Measurements from ENCODE around the gene MYRFL.
"Not testable (repeated sequence)": the region's sequence is repeated elsewhere in the genome, so short reads cannot be mapped to it uniquely, and the experiment has no call there.

MYRFL gene

DNA sequence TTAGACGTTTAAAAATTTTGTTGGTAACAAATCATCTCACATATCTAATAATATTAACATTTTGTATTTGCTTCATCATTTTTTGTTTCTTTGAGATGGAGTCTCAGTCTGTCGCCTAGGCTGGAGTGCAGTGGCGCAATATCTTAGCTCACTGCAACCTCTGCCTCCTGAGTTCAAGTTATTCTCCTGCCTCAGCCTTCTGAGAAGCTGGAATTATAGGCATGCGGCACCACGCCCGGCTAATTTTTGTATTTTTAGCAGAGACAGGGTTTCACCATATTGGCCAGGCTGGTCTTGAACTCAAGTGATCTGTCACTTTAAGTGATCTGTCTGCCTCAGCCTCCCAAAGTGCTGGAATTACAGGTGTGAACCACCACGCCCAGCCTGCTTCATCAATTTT, 169.1 kb downstream of the MYRFL start:
- DNase-seq, result not testable (repeated sequence)

GRCh38 chr12:69994724-69995173, 169.7 kb downstream of the MYRFL start:
- DNase-seq, result no peak

DNA sequence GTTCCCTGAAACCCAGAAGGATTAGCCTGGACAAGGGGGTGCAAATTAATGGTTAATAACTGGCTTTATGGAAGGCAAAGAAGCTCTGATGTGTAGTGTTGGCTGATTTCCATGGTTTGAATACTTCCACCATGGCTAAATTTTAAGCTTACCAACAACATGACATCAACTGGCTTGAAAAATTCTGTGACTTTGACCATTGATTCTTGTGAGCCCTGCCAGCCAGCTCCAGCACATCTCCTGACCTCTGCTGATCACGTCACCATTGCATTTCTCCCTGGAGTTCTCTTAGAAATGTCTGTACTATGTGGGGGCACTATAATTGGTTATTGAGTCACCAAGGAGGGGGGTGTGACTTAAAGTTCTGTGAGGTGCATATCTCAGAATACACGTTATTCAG, 171.2 kb downstream of the MYRFL start:
- no peak for DNase-seq

GRCh38 chr12:69996722-69997121, 171.7 kb downstream of the MYRFL start:
- DNase-seq, result no peak

GRCh38 chr12:69998011-69998410, 173.0 kb downstream of the MYRFL start:
- DNase-seq, result no peak

DNA sequence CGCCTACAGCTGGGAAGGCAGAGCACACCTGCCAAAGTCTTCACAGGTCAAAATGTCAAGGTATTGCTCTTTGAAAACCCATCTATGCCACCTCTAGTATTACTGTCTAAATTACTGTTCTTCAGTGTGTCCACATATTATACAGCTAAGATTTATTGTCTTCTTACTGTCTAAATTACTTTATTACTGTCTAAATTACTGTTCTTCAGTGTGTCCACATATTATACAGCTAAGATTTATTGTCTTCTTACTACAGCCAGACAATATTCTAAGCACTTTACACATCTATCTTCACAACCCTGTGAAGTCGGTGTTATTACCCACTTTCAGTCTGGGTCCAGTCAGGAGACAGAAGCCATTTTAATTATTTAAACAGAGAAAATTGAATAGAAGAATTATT, 173.9 kb downstream of the MYRFL start:
- DNase-seq, result no peak

- DNase-seq, result no peak
These were observed 174.5 kb downstream of the MYRFL start for GRCh38 chr12:69999561-69999960.

DNA sequence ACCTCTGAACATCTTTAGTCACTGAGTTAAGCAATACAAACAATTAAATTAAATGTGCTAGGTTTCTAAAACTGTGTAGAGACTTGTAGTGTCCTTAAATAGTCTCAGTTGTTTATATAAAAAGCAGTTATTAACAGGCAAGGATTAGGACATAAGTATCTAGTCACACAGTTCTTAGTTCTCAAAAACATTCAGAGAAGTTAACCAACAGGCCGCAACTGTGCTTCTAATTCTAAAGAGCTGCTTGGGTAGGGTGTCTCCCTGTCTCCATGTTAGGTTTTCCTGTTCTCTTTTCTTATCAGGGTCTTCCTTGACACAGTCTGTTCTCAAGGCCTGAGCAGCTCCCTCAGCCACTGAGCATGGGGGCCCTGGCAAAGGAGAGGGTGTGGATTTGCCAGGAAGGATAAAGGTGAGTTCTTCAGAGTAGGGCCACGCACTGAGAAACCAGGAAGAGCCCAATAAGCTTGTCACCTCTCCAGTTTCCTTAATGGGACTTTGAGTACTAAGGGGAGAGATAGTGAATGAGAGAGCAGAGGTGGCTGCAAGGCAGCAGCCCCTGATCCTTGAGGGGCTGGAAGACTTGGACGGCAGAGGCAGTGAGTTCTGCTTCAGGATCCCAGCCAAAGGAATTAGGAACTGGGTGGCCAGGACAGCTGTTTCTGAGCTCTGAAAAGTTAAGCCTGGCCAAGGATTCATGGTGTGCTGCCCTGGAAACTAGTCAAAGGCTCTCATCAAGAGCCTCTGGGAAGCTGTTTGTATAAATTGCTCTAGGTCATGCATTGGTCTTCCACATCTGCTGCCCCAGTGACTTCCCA, 177.3 kb downstream of the MYRFL start:
- no peak for DNase-seq

DNA sequence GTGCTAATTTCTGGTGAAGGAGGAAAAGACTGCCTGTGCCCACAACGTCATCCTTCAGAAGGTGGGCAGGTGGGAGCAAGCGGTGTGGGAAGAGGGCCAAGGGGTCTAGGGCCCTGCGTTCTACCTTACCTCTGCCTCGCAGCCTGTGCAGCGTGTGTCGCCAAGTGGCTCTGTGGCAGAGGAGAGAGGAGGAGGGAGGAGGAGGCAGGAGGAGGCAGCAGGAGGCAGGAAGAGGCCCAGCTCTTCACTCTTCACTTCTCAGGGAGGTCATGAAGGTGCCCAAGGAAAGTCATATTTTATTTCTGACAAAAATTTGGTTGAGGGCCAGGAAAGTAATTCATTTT, 177.9 kb downstream of the MYRFL start:
- DNase-seq, result no peak

DNA sequence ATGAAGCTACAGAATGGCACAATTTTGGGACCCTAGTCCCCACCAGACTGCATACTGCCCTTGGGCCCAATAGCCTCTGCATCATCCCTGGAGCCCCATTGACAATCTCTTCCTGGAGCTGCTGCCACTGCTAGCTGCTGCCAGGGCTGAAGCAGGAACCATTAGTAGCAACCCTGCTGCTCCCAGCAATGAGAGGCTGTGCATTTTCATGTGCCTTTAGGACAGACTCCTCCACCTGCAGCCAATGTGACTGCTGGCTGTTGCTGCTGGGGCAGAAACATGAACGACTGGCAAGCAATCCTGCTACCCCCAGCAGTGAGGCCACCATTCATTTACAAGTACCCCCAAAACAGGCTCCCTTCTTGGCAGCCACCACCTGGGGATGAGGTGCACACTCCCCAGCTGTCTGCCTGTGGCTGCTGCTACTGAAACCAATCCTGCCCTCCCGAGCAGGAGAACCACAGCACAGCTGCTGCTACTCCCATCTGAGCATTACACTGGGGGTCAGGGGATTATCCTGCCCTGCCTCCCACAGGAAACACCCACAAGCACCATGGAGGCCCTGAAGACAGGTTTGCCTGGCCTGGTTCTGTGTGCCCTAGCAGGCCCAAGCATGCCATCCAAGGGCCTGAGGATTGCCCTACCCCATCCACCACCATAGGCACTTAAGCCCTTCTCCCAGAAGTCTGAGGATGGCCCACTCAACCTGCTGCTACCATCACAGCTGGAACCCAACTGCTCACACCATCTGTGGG, 181.0 kb downstream of the MYRFL start:
- no peak for DNase-seq

DNA sequence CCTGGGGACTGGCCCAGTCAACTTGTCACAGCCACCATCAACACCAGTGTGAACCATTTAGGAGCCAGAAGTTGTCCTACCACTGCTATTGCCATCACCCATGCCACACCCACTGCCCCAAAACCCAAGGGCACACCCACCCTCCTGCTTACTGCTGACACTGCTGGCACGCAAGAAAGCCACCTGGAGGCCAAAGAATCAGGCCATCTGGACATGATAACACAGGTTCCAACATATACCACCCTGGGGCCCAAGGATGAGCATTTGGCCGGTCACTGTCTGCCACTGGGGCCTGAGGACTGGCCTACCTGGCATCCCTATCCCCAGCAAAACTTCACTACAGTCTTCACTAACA, 181.6 kb downstream of the MYRFL start:
- DNase-seq, result no peak

DNA sequence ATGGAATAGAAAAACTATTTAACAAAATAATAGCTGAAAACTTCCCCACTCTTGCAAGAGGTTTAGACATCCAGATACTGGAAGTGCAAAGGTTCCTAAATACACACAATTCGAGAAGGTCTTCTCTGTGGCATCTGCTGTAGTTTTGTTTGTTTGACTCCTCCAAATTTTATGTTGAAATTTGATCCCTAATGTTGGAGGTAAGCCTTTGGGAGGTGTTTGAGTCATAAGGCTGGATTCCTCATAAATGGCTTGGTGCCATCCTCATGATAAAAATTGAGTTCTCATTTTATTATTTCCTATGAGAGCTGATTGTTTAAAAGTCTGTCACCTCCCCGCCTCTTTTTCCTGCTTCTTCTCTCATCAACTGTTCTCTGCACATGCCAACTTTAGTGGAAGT, 182.7 kb downstream of the MYRFL start:
- DNase-seq, result no peak
